K562 (cell line): ENCODE measurements around the gene MAB21L4. TPM values are rescaled to one million over a fixed set of nuclear protein-coding genes. Genes with fewer than 3 reads are reported as not detected.

Experiments used
- ATAC-seq: fragments of 200-7000 bp; cut with Tn5 transposase; 3 replicates; pipeline ENCODE4 v1.9.1; 2020; ENCODE audit warnings: moderate library complexity
- BruUV-seq: library from RNA; stranded (reverse); fragments of 400-500 nt; replicated peaks from 2 replicates; lab custom pipeline; 2021; lab: Mats Ljungman, UMichigan
- CTCF ChIA-PET: fragments of 300-600 bp; formaldehyde crosslinking; extraction: SDS; loops from one replicate; lab custom pipeline; 2021; ENCODE audit warnings: low intra/inter-chr PET ratio; lab: Yijun Ruan, JAX
- POLR2A ChIA-PET: fragments of 300-600, 350-650 bp; sonication (Branson Sonifier 250); formaldehyde crosslinking; extraction: SDS; loops from one replicate; lab custom pipeline; 2021; ENCODE audit warnings: antibody characterized with exemption, inconsistent platforms; lab: Yijun Ruan, JAX
- DNase-seq, 4 experiments: peaks; one replicate each; pipeline versions ENCODE4 v3.0.0 to v3.0.0-alpha.2; 2011 to 2018; ENCODE audit warnings: low spot score in 3 of 4, mixed read lengths in 3 of 4; ENCODE audit errors: extremely low read depth in 1 of 4
- FAIRE-seq: peaks from 2 replicates; lab custom pipeline; 2011; peaks lifted over from hg19 to GRCh38; lab: Jason Lieb, UNC
- H2AFZ ChIP-seq: 2 replicates; pipeline ENCODE4 v1.6.0; 2011; ENCODE audit warnings: low read depth, low read length, control low read depth, inconsistent platforms
- H3K27ac ChIP-seq: fragments of 200-600 bp; 3 replicates; pipeline ENCODE4 v1.8.0; 2011; ENCODE audit warnings: low read depth, mild to moderate bottlenecking, control low read depth, inconsistent platforms, low read length, moderate library complexity, mixed read lengths; ENCODE audit errors: extremely low read depth
- H3K27me3 ChIP-seq, 2 experiments: fragments of 300-600 bp in 1 of 2; 2 replicates in 1 of 2; 3 replicates in 1 of 2; pipeline versions ENCODE4 v1.6.0 to v1.8.0; 2011; ENCODE audit warnings: inconsistent platforms in 2 of 2, low read length in 2 of 2, mild to moderate bottlenecking in 1 of 2, mixed read lengths in 1 of 2, moderate library complexity in 1 of 2; ENCODE audit not compliant: control insufficient read depth in 2 of 2, insufficient read depth in 2 of 2
- H3K36me3 ChIP-seq: fragments of 300-600 bp; 3 replicates; pipeline ENCODE4 v1.8.0; 2011; ENCODE audit warnings: mild to moderate bottlenecking, low read length, inconsistent platforms; ENCODE audit not compliant: control insufficient read depth, insufficient read depth
- H3K4me1 ChIP-seq, 2 experiments: fragments of 200-600 bp in 1 of 2; replicated peaks in 1 of 2; 2 replicates in 1 of 2; 3 replicates in 1 of 2; pipeline versions ENCODE4 v1.5.1 to v1.8.0; 2011; ENCODE audit warnings: inconsistent platforms in 2 of 2, low read length in 2 of 2, mild to moderate bottlenecking in 1 of 2, mixed read lengths in 1 of 2, moderate library complexity in 1 of 2; ENCODE audit not compliant: control insufficient read depth in 2 of 2, insufficient read depth in 2 of 2
- H3K4me2 ChIP-seq: 2 replicates; pipeline ENCODE4 v1.6.1; 2011; ENCODE audit warnings: low read length, control low read depth, inconsistent platforms, mixed read lengths; ENCODE audit not compliant: insufficient read depth
- H3K4me3 ChIP-seq: fragments of 200-600 bp; sonication (generic), shearing (Covaris generic); 2 replicates; pipeline ENCODE4 v1.5.1; 2016; ENCODE audit warnings: control low read depth, inconsistent platforms
- H3K79me2 ChIP-seq: fragments of 200-600 bp; 3 replicates; pipeline ENCODE4 v1.8.0; 2011; ENCODE audit warnings: low read length, inconsistent platforms; ENCODE audit not compliant: control insufficient read depth, insufficient read depth
- H3K9ac ChIP-seq, 2 experiments: 2 replicates each; pipeline versions ENCODE4 v1.6.0 to v1.6.1; 2011; ENCODE audit warnings: low read depth in 2 of 2, low read length in 2 of 2, control low read depth in 1 of 2, inconsistent platforms in 1 of 2, mild to moderate bottlenecking in 1 of 2, mixed read lengths in 1 of 2; ENCODE audit not compliant: insufficient read depth in 1 of 2
- H3K9me1 ChIP-seq: one replicate; pipeline ENCODE4 v1.6.0; 2011; ENCODE audit warnings: inconsistent platforms, mild to moderate bottlenecking, low read length, moderate library complexity; ENCODE audit not compliant: control insufficient read depth, insufficient read depth
- H3K9me3 ChIP-seq: replicated peaks from 2 replicates; pipeline ENCODE4 v1.5.1; 2011; ENCODE audit warnings: low read depth, low read length, inconsistent platforms; ENCODE audit not compliant: control insufficient read depth, insufficient read depth
- H4K20me1 ChIP-seq: replicated peaks from 2 replicates; pipeline ENCODE4 v1.6.1; 2011; ENCODE audit warnings: low read length, inconsistent platforms, mixed read lengths; ENCODE audit not compliant: control insufficient read depth, insufficient read depth
- BCOR ChIP-seq: fragments of 450-650 bp; IDR thresholded peaks from 2 replicates; pipeline ENCODE4 v1.6.1; 2016
- CTBP1 ChIP-seq: fragments of 450-650 bp; IDR thresholded peaks from 2 replicates; pipeline ENCODE4 v1.6.1; 2016; ENCODE audit warnings: borderline replicate concordance
- FOXP1 ChIP-seq: sonication (generic); formaldehyde crosslinking; IDR thresholded peaks from 2 replicates; pipeline ENCODE4 v1.8.0; 2022; ENCODE audit warnings: mild to moderate bottlenecking, missing genetic modification reagents
- MBD2 ChIP-seq: sonication (generic); IDR thresholded peaks from 2 replicates; pipeline ENCODE4 v1.6.1; 2016; ENCODE audit warnings: low read depth, borderline replicate concordance
- MED1 ChIP-seq: sonication (generic); formaldehyde crosslinking; IDR thresholded peaks from 2 replicates; pipeline ENCODE4 v1.8.1; 2023; ENCODE audit warnings: missing genetic modification reagents, borderline replicate concordance
- NCOA6 ChIP-seq: fragments of 450-650 bp; IDR thresholded peaks from 2 replicates; pipeline ENCODE4 v1.6.1; 2017; ENCODE audit warnings: mild to moderate bottlenecking
- NFXL1 ChIP-seq: fragments of 450-650 bp; formaldehyde crosslinking; IDR thresholded peaks from 2 replicates; pipeline ENCODE4 v1.4.0; 2021; ENCODE audit warnings: mild to moderate bottlenecking
- NR2F6 ChIP-seq: fragments of 450-650 bp; formaldehyde crosslinking; IDR thresholded peaks from 2 replicates; pipeline ENCODE4 v1.4.0; 2020; ENCODE audit warnings: mild to moderate bottlenecking
- POLR2H ChIP-seq: IDR thresholded peaks from 2 replicates; pipeline ENCODE4 v1.6.1; 2016; ENCODE audit warnings: missing genetic modification characterization, low read depth, mild to moderate bottlenecking, control low read depth, missing compliant biosample characterization, moderate library complexity
- SMAD3 ChIP-seq: fragments of 450-650 bp; formaldehyde crosslinking; conservative IDR thresholded peaks from 2 replicates; pipeline ENCODE4 v1.4.0; 2020; ENCODE audit warnings: mild to moderate bottlenecking
- YBX1 ChIP-seq: fragments of 450-650 bp; IDR thresholded peaks from 2 replicates; pipeline ENCODE4 v1.7.1; 2016; ENCODE audit warnings: mild to moderate bottlenecking
- ZNF12 ChIP-seq: sonication (generic); formaldehyde crosslinking; IDR thresholded peaks from 2 replicates; pipeline ENCODE4 v1.4.0; 2020; ENCODE audit warnings: mild to moderate bottlenecking, missing genetic modification reagents
- WGBS: fragments of 100-300 bp; shearing (Covaris generic); methylation state at CpG from one replicate; pipeline ENCODE4 v1.1.6; 2016; ENCODE audit warnings: low coverage, mixed read lengths; ENCODE audit not compliant: insufficient coverage; ENCODE audit errors: missing lambda C conversion rate; 5-methylcytosine and 5-hydroxymethylcytosine counted together
- in situ Hi-C: fragments of 300-500 bp; cut with MboI; formaldehyde crosslinking; loops from 4 replicates; pipeline ENCODE4 v1.15.0; 2018; ENCODE audit warnings: inconsistent platforms, mixed read lengths
- intact Hi-C: fragments of 100-400 bp; cut with micrococcal nuclease; formaldehyde crosslinking; loops from 2 replicates; pipeline ENCODE4 v1.14.2; 2022
- polyA plus RNA-seq, 8 experiments: library from polyadenylated mRNA; depleted of rRNA in 4 of 8; stranded (reverse) in 5 of 8; unstranded in 3 of 8; fragments of >200 nt; fragmentation: Nextera tagmentation in 2 of 8; fragmentation: Illumina TruSeq in 1 of 8; extraction: Ambion mirVana in 2 of 8; extraction: Trizol in 1 of 8; gene quantifications; 2 replicates each; pipeline versions ENCODE4 v1.2.1 to v1.2.3, GENCODE V29; 2011 to 2014; ENCODE audit warnings: inconsistent platforms in 1 of 8, missing spikeins in 1 of 8
- total RNA-seq, 7 experiments: library from RNA; depleted of rRNA in 6 of 7; stranded (reverse); fragments of >200 nt in 6 of 7; fragmentation: Illumina TruSeq in 2 of 7; extraction: Trizol in 2 of 7; gene quantifications; 2 replicates each; pipeline versions ENCODE4 v1.2.1 to v1.2.3, GENCODE V29; 2011 to 2021; ENCODE audit warnings: low replicate concordance in 1 of 7
- TF ChIP-seq, protein P1 (sequence below): fragments of 450-650 bp; IDR thresholded peaks from 2 replicates; pipeline ENCODE4 v1.6.1; 2017; ENCODE audit warnings: antibody characterized with exemption, mild to moderate bottlenecking
- TF ChIP-seq, protein P2 (sequence below): sonication (generic); formaldehyde crosslinking; IDR thresholded peaks from 2 replicates; pipeline ENCODE4 v1.8.1; 2023; ENCODE audit warnings: mild to moderate bottlenecking, missing genetic modification reagents
- TF ChIP-seq, protein P3 (sequence below), 2 experiments: fragments of 450-650 bp in 1 of 2; sonication (generic) in 1 of 2; formaldehyde crosslinking; conservative IDR thresholded peaks; 2 replicates each; pipeline versions ENCODE4 v1.4.0 to v1.8.1; 2020 to 2022; ENCODE audit warnings: mild to moderate bottlenecking in 1 of 2, missing genetic modification reagents in 1 of 2

Gene MAB21L4
- total and polyA plus RNA-seq, 9 of the 15 experiments (the other 6 are each of a cell fraction or from before 2014, with no cell fraction given), result 0.03 TPM; not detected in 8

- TF ChIP-seq, protein P1, sequence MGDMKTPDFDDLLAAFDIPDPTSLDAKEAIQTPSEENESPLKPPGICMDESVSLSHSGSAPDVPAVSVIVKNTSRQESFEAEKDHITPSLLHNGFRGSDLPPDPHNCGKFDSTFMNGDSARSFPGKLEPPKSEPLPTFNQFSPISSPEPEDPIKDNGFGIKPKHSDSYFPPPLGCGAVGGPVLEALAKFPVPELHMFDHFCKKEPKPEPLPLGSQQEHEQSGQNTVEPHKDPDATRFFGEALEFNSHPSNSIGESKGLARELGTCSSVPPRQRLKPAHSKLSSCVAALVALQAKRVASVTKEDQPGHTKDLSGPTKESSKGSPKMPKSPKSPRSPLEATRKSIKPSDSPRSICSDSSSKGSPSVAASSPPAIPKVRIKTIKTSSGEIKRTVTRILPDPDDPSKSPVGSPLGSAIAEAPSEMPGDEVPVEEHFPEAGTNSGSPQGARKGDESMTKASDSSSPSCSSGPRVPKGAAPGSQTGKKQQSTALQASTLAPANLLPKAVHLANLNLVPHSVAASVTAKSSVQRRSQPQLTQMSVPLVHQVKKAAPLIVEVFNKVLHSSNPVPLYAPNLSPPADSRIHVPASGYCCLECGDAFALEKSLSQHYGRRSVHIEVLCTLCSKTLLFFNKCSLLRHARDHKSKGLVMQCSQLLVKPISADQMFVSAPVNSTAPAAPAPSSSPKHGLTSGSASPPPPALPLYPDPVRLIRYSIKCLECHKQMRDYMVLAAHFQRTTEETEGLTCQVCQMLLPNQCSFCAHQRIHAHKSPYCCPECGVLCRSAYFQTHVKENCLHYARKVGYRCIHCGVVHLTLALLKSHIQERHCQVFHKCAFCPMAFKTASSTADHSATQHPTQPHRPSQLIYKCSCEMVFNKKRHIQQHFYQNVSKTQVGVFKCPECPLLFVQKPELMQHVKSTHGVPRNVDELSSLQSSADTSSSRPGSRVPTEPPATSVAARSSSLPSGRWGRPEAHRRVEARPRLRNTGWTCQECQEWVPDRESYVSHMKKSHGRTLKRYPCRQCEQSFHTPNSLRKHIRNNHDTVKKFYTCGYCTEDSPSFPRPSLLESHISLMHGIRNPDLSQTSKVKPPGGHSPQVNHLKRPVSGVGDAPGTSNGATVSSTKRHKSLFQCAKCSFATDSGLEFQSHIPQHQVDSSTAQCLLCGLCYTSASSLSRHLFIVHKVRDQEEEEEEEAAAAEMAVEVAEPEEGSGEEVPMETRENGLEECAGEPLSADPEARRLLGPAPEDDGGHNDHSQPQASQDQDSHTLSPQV, result no peak
- TF ChIP-seq POLR2H (tag) (no peak), NFXL1 (CRISPR knock-in tag) (no peak), FOXP1 (no peak), NCOA6 (no peak), SMAD3 (no peak), ZNF12 (no peak), NR2F6 (CRISPR knock-in tag) (no peak), MBD2 (no peak), CTBP1 (no peak), BCOR (no peak), MED1 (CRISPR knock-in tag) (no peak), YBX1 (no peak)
- TF ChIP-seq, protein P2, sequence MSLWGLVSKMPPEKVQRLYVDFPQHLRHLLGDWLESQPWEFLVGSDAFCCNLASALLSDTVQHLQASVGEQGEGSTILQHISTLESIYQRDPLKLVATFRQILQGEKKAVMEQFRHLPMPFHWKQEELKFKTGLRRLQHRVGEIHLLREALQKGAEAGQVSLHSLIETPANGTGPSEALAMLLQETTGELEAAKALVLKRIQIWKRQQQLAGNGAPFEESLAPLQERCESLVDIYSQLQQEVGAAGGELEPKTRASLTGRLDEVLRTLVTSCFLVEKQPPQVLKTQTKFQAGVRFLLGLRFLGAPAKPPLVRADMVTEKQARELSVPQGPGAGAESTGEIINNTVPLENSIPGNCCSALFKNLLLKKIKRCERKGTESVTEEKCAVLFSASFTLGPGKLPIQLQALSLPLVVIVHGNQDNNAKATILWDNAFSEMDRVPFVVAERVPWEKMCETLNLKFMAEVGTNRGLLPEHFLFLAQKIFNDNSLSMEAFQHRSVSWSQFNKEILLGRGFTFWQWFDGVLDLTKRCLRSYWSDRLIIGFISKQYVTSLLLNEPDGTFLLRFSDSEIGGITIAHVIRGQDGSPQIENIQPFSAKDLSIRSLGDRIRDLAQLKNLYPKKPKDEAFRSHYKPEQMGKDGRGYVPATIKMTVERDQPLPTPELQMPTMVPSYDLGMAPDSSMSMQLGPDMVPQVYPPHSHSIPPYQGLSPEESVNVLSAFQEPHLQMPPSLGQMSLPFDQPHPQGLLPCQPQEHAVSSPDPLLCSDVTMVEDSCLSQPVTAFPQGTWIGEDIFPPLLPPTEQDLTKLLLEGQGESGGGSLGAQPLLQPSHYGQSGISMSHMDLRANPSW (CRISPR knock-in tag), result no peak
- TF ChIP-seq, protein P3, sequence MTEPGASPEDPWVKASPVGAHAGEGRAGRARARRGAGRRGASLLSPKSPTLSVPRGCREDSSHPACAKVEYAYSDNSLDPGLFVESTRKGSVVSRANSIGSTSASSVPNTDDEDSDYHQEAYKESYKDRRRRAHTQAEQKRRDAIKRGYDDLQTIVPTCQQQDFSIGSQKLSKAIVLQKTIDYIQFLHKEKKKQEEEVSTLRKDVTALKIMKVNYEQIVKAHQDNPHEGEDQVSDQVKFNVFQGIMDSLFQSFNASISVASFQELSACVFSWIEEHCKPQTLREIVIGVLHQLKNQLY (CRISPR knock-in tag; conservative IDR thresholded peaks at IDR 0.05), result no peak
- H3K27ac ChIP-seq, result no peak overlapping the region
- no peak overlapping the region; a peak in 1 of 4 replicates for H3K9ac ChIP-seq
- no peaks in the 10 kb centered on the region for H3K9me1 ChIP-seq
- no peaks in the 10 kb centered on the region for H4K20me1 ChIP-seq
- H3K9me3 ChIP-seq, result no peaks in the 10 kb centered on the region
- POLR2A ChIA-PET, result interaction anchor here (0.7 to 1.1 kb wide), 2 partner anchors 16 to 283 kb away, joined by 3 read pairs; no protein-coding TSS in a partner anchor
- no peaks in the 10 kb centered on the region for H3K36me3 ChIP-seq
- H3K4me3 ChIP-seq, result no peak overlapping the region
- H3K4me2 ChIP-seq, result no peak overlapping the region
- 2% methylated on average over 15 of the region's 30 CpGs for WGBS
- ATAC-seq, result no peak
- H3K79me2 ChIP-seq, result no peaks in the 10 kb centered on the region
- no peak for FAIRE-seq
- peaks cover 0 to 66% of the 10 kb centered on the region in 2 experiments; a peak in 3 of 5 replicates for H3K27me3 ChIP-seq
- no TSS peak for BruUV-seq
- no peaks in the 10 kb centered on the region; a peak in 1 of 5 replicates for H3K4me1 ChIP-seq
- CTCF ChIA-PET, result no interaction called here
- intact Hi-C loops (no loop called here), in situ Hi-C loops (no loop called here)
- DNase-seq, result no peak
- no peak overlapping the region for H2AFZ ChIP-seq
Measured at GRCh38 chr2:240933048-240933965, 37.4 kb upstream of the MAB21L4 start.
